Smooth muscle cell of the brain vasculature (primary cell): ENCODE measurements around the gene TAS1R3.
"Not testable (repeated sequence)": the region's sequence is repeated elsewhere in the genome, so short reads cannot be mapped to it uniquely, and the experiment has no call there.

Source experiments
- DNase-seq: peaks from one replicate; pipeline ENCODE4 v3.0.0-alpha.2; 2012; ENCODE audit warnings: low read depth, low spot score

The TAS1R3 gene

DNA sequence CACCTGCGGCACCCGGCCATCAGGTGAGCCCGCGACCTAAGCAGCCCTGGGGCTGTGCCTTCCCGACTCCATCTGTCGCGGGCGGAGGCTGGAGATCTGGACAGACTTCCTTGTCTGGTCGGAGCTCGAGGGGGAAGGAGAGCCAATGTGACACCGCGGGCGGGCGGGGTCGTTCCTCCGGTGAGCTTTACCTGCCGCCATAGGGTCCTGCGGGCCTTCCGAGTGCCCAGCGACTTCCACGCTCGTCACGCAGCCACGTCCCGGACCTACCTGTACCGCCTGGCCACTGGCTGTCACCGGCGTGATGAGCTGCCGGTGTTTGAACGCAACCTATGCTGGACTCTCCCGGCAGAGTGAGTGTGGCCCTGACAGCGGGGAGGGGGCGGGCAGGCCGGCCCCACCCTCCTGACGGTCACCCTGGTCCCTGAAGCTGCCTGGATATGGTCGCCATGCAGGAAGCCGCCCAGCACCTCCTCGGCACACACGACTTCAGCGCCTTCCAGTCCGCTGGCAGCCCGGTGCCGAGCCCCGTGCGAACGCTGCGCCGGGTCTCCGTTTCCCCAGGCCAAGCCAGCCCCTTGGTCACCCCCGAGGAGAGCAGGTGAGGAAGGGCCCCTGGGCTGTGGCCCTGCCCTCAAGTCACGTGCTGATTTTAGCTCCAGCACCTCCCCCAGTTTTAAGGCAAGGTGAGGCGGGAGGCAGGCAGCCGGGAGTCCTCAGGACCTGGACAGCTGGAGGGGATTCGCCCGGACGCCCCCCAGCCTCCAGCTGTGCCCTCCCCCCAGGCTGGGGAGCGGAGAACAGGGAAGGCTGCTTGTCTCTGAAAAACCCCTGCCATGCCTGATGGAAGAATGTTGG lies 21.6 kb upstream of the TAS1R3 start:
- DNase-seq: no peak

GRCh38 chr1:1310109-1310385 lies 21.0 kb upstream of the TAS1R3 start:
- no peak for DNase-seq

- DNase-seq: no peak
These were observed 20.5 kb upstream of the TAS1R3 start for GRCh38 chr1:1310476-1311053.

DNA sequence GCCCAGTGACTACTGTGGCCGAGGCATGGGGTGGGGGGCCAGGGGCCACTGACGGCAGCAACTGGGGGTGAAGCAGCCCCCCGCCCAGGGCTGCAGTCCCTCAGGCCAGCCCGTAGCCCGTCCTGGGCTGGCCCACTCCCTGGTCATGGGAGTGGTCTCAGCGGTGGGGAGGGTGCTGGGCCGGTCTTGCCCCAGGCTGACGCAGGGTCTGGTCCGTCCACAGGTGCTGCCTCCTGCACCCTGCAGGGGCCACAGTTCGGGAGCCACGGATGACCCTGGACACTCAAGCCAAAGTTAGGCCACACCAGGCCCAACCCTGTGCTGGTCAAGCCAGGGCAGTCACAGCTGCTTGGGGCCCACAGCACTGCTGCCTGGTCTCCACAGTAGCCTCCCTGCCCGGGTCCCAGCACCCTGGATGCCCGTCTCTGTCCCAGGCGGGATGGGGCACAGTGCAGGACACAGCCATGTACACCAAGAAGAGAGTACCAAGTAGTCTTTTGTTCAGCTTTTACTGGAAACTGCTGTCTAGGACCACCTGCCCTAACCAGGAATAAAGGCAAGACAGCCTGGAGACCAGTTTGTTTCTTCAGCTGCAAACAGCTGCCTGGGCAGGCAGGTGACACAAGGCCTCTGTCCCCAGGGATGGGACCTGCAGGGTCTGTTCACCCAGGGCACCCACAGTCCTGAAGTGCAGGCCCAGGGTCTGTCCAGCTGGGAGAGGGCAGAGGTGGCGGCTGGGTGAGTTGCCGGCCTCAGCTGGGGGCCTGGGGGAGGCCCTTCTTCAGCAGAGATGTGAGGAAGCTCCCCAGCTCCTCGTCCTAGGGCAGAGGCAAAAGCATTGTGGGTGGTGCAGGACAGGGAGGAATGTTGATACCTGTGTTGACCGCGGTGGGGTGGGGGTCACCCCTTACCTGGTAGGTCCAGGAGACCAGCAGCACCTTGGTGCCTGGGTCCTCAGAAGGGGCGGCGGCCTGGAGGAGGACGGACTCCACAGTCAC lies 19.7 kb upstream of the TAS1R3 start:
- DNase-seq: no peak

- no peak for DNase-seq
These were observed 18.4 kb upstream of the TAS1R3 start for GRCh38 chr1:1312450-1313314.

DNA sequence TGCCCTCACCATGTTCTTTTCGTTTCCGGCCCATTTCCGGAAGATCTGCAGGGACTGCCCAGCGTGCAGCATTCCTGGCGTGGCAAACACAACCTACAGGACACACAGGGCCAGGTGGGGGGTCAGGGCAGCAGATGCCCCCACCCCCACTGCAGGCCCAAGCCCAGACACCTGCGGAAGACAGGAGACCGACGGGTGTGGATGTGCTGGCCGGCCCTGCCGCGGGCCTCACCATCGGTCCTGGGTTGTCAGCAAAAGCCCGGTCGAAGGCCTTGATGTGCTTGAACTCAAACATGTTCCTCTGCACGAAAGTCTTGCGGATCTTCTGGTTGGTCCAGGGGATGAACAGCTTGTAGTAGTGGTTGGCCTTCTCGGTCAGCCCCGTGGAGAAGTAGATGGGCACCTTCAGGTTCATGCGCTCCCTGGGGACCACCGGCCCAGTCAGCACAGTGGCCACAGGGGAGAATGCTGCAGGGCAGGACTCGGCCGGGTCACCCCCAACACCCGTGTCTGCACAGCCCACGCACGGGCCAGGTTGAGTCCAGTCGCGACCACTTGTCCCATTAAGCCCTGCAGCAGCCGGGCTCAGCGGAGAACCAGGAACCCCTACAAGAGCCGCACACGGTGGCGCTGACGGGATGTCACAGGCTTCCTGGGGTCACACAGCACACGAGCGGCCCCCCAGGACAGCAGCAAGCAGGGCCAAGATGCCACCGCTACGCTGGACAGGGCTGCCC lies 17.4 kb upstream of the TAS1R3 start:
- DNase-seq: no peak

GRCh38 chr1:1314237-1314586 lies 16.9 kb upstream of the TAS1R3 start:
- DNase-seq: no peak

GRCh38 chr1:1314678-1315335 lies 16.3 kb upstream of the TAS1R3 start:
- DNase-seq: no peak

- no peak for DNase-seq
These were observed 15.6 kb upstream of the TAS1R3 start for GRCh38 chr1:1315435-1315954.

DNA sequence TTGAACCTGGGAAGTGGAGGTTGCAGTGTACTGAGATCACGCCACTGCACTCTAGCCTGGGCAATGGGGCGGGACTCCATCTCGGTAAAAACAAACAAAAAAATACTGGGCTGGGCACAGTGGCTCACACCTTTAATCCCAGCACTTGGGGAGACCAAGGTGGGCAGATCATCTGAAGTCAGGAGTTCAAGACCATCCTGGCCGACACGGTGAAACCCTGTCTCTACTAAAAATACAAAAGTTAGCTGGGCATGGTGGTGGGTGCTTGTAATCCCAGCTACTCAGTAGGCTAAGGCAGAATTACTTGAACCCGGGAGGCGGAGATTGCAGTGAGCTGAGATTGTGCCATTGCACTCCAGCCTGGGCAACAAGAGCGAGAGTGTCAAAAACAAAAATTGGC lies 14.9 kb upstream of the TAS1R3 start:
- DNase-seq: not testable (repeated sequence)

DNA sequence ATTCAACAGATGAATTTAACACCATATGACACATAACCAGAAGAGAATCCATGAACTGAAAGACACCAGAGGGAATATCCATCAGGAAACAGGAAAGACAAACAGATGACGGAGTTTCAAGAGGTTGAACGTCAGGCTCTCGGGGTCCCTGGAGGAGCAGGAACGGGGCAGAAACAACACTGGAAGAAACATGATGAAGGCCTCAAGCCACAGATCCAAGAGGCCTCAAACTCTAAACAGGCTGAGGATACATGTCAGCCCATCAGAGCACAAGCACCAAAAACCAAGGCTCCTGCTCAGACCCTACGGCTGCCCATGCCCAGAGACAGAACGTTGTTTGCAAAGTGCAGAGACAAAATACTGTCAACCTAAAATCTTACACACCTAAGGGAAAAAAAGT lies 13.7 kb upstream of the TAS1R3 start:
- no peak for DNase-seq

GRCh38 chr1:1318131-1318652 lies 12.9 kb upstream of the TAS1R3 start:
- DNase-seq: peak; percentile 66

DNA sequence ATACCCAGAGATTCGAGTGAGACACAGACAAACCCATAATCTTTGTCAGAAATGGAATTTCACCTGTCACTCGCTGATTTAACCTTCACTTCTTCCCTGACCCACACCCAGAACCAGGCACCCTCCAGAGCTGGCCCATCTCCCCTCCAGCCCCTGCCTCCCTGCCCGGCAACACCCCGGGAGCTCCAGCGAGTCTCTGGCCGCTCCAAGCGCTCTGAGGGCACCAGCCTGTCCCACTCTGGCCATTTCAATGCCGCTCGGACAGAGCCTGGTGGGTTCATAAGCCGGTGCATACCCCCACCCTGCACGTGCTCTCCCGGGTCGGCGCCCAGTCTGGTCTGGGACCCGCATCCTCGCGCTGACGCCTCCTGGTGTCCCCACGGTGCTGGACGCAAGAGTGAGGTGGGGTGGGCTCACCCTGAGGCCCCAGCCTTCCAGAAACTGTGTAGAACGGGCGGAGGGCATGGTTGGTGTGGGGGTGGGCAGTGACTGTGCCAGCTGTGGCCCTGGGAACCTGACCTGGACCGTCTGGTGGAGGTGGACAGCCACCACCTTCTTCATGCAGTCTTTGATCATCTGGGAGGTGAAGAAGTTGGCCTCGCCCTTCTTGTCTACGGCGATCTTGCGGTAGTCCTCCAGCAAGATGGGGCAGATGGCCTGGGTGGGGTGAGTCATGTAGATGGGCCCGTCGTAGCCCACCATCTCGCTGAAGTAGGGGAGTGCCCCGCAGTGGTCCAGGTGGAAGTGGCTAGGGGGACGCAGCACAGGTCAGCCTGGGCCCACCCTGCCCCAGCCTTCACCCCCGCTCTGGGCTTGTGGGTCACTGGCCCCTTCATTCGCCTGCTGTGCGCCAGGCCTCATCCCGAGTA lies 12.1 kb upstream of the TAS1R3 start:
- no peak for DNase-seq

- DNase-seq: no peak
These were observed 11.5 kb upstream of the TAS1R3 start for GRCh38 chr1:1319646-1319941.

DNA sequence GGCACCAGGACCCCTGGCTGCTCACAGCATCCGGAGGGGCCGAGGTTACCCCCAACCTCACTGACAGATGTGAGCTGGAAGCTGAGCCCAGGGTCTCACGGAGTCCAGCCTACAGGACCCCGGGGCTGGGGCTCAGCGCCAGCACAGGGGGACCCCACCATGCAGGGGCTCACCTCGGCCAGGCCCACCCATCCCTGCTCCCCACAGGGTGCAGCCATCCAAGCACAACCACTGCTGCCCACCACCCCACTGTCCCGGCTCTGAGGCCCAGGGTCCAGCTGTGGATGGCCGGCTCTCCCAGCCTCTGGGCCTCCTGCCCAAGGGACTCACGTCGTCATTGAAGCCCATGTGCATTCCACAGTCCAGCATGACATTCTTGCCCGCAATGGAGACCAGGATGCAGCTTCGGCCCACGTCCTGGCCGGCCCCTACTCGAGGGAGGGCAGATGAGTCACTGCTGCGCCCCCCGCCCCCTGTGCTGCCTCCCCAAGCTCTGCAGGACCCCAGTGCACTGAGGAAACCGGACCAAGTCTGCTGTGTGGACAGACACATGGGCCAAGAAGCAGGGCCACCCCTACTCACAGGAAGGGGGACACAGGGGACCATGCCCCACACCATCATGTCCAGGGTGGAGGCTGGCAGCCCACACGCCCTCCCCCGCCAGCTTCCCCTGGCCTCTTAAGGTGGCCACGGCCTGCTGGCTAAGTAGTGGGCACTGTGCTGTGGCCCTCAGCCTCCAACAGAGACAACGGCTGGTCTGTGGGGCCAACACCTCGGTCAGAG lies 10.2 kb upstream of the TAS1R3 start:
- no peak for DNase-seq

DNA sequence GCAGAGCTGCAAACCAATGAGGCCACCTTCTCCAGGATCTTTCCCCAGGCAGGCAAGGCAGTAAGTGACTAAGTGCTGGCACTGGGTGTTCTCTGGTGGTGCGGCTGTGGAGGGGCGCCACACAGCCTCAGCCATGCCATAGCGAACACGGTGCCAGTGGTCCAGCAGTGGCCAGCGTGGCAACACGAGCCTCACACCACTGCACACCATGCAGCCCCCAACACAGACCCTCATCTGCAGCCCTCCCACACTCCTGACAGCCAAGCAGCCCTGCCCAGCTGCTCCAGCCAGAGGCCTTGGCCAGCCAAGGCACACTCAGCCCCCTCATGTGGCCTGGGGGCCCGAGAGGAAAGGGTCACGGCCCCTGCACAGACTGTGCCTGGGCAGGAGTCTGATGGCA lies 9.6 kb upstream of the TAS1R3 start:
- DNase-seq: no peak

GRCh38 chr1:1322418-1322817 lies 8.7 kb upstream of the TAS1R3 start:
- no peak for DNase-seq

GRCh38 chr1:1322952-1323351 lies 8.1 kb upstream of the TAS1R3 start:
- DNase-seq: no peak
